ENCODE measurements around the gene GRAMD1B. TPM values are rescaled to one million over a fixed set of nuclear protein-coding genes. Genes with fewer than 3 reads are reported as not detected.
A peak's percentile ranks its signal among the peaks of the same experiment; 100 is the strongest.

Gene GRAMD1B
- total RNA-seq, 1 experiment from 2014 or later = 12.7 TPM

DNA sequence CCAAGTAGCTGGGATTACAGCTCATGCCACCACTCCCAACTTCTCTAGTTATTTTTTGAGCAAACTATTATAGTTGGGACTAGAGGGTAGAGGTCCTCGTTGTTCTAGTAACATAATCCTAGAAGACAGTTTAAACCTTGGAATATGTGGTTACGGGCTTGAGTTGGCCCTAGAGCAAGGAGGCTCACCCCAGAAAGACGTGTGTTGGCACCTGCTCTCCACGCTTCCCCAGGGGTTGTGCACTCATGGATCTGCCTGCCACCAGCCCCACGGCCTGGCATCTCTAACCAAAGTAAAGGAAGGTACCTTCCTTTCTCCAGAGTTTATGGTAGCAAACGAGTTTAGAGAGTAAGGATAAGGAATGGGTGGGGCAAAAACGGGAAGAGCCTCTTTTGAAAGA is 145.4 kb downstream of the GRAMD1B start:
- H3K27ac ChIP-seq (ENCODE audit: low read depth, low read length) = no peak overlapping the region
- intact Hi-C loops (cut with micrococcal nuclease) = loop anchor here (10.0 kb wide), 1 partner anchor 271 kb away; no protein-coding TSS in a partner anchor

DNA sequence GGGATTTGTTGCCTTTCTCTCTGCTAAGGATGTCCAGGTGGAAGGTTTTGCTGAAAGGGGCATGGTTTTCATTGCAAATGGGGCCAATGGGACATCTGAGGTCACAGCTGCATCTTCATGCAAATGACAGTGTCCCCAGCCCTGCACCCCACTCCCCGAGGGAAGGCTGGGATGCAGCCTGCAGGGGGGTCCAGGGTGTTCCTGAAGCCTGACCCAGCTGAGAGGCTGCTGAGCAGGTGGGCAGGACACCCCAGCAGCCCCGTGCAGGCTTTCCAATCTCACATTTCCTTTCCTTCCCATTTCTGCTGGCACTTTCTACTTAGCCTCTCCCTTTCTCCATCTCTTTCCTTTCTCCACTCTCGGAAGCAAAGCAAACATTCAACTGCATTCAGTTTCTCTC is 146.0 kb downstream of the GRAMD1B start:
- DNase-seq (ENCODE audit: low read depth, low spot score) = no peak
- RAD21 ChIA-PET (ENCODE audit: low non-redundant PET in 1 of 2, low total read pairs in 2 of 2, uncharacterized antibody in 2 of 2, unreplicated experiment in 2 of 2) = interaction anchor here in 1 of 2 experiments (1.7 kb wide), 1 partner anchor 168 kb away, joined by 3 read pairs; no protein-coding TSS in a partner anchor
- Histone ChIP-seq H3K36me3 (ENCODE audit: control insufficient read depth in 1 of 2, insufficient read depth in 2 of 2, low read length in 2 of 2) (no peaks in the 10 kb centered on the region), H3K27me3 (ENCODE audit: insufficient read depth, low read length) (peaks cover 16% of the 10 kb centered on the region), H4K20me1 (ENCODE audit: insufficient read depth) (no peaks in the 10 kb centered on the region), H3K27ac (ENCODE audit: low read depth, low read length) (no peak overlapping the region), H3K4me1 (ENCODE audit: control insufficient read depth in 1 of 2, insufficient read depth in 2 of 2, low read length in 2 of 2) (peaks cover 2 to 11% of the 10 kb centered on the region in 2 experiments; a peak in 3 of 4 replicates), H3K9me3 (ENCODE audit: control insufficient read depth in 1 of 2, insufficient read depth in 1 of 2, low read depth in 1 of 2, low read length in 2 of 2) (no peaks in the 10 kb centered on the region), H3K79me2 (ENCODE audit: insufficient read depth, low read length) (no peaks in the 10 kb centered on the region), H3K4me3 (replicated peaks in 1 of 2; ENCODE audit: low read depth in 1 of 2, low read length in 2 of 2) (no peak overlapping the region), H3K9me2 (ENCODE audit: insufficient read depth) (no peaks in the 10 kb centered on the region), H3K4me2 (ENCODE audit: low read length) (0 out of 2 replicates have a peak overlapping the region, but pooled peaks have one; percentile 44), H3K9ac (ENCODE audit: low read length) (no peak overlapping the region), H2AFZ (ENCODE audit: low read depth, low read length, poor library complexity, severe bottlenecking) (no peak overlapping the region)
- POLR2A ChIA-PET = no interaction called here
- CTCF ChIA-PET = interaction anchor here (1.5 to 2.0 kb wide), 4 partner anchors 9 to 169 kb away, joined by 5 to 14 read pairs (median 8); no protein-coding TSS in a partner anchor
- BruUV-seq (replicated peaks) = no TSS peak
- intact Hi-C loops (cut with micrococcal nuclease) = loop anchor here (10.0 kb wide), 1 partner anchor 271 kb away; no protein-coding TSS in a partner anchor
- ATAC-seq = no peak
- TF ChIP-seq EGR1 (IDR thresholded peaks at IDR 0.05; ENCODE audit: low read depth) (no peak), SP1 (IDR thresholded peaks at IDR 0.05; ENCODE audit: low read depth) (no peak), ZBTB33 (IDR thresholded peaks at IDR 0.05; ENCODE audit: extremely low read depth, insufficient replicate concordance, low read length) (no peak), EZH2phosphoT487 (IDR thresholded peaks at IDR 0.05; ENCODE audit: borderline replicate concordance) (no peak), SIN3A (IDR thresholded peaks at IDR 0.05; ENCODE audit: low read depth) (no peak), TCF7L2 (IDR thresholded peaks at IDR 0.05; ENCODE audit: borderline replicate concordance, extremely low read depth, insufficient read depth, insufficient read length) (no peak), RAD21 (IDR thresholded peaks at IDR 0.05; ENCODE audit: low read depth) (no peak), ELF1 (IDR thresholded peaks at IDR 0.05; ENCODE audit: borderline replicate concordance, low read depth) (no peak), CBX3 (IDR thresholded peaks at IDR 0.05; ENCODE audit: low read depth) (no peak), EZH2 (IDR thresholded peaks at IDR 0.05) (no peak), FOSL1 (IDR thresholded peaks at IDR 0.05; ENCODE audit: low read depth) (no peak), CEBPB (IDR thresholded peaks at IDR 0.05; ENCODE audit: low read depth) (no peak), POLR2AphosphoS5 (IDR thresholded peaks at IDR 0.05; ENCODE audit: low read depth, low read length) (no peak), ZNF274 (IDR thresholded peaks at IDR 0.05; ENCODE audit: low read depth, low read length) (no peak), JUND (IDR thresholded peaks at IDR 0.05) (no peak), ZFX (IDR thresholded peaks at IDR 0.05) (no peak), ATF3 (IDR thresholded peaks at IDR 0.05) (no peak)
- TF ChIP-seq, protein P1, sequence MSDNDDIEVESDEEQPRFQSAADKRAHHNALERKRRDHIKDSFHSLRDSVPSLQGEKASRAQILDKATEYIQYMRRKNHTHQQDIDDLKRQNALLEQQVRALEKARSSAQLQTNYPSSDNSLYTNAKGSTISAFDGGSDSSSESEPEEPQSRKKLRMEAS (IDR thresholded peaks at IDR 0.05) = no peak

More for the DNA sequence above, 145.4 kb downstream of the GRAMD1B start:
- CTCF ChIA-PET = interaction anchor here (2.0 kb wide), 1 partner anchor 8 kb away, joined by 9 read pairs; no protein-coding TSS in a partner anchor
- Histone ChIP-seq H4K20me1 (ENCODE audit: insufficient read depth) (no peaks in the 10 kb centered on the region), H3K27me3 (ENCODE audit: insufficient read depth, low read length) (peaks cover 16% of the 10 kb centered on the region), H3K9ac (ENCODE audit: low read length) (no peak overlapping the region), H3K4me2 (ENCODE audit: low read length) (no peak overlapping the region), H3K4me3 (replicated peaks in 1 of 2; ENCODE audit: low read depth in 1 of 2, low read length in 2 of 2) (no peak overlapping the region), H3K9me2 (ENCODE audit: insufficient read depth) (no peaks in the 10 kb centered on the region), H3K79me2 (ENCODE audit: insufficient read depth, low read length) (no peaks in the 10 kb centered on the region), H3K36me3 (ENCODE audit: control insufficient read depth in 1 of 2, insufficient read depth in 2 of 2, low read length in 2 of 2) (no peaks in the 10 kb centered on the region), H2AFZ (ENCODE audit: low read depth, low read length, poor library complexity, severe bottlenecking) (no peak overlapping the region), H3K4me1 (ENCODE audit: control insufficient read depth in 1 of 2, insufficient read depth in 2 of 2, low read length in 2 of 2) (peaks cover 0 to 5% of the 10 kb centered on the region in 2 experiments; a peak in 1 of 4 replicates), H3K9me3 (ENCODE audit: control insufficient read depth in 1 of 2, insufficient read depth in 1 of 2, low read depth in 1 of 2, low read length in 2 of 2) (no peaks in the 10 kb centered on the region)
- TF ChIP-seq SRF (IDR thresholded peaks at IDR 0.05; ENCODE audit: low read depth) = no peak
- TF ChIP-seq, protein P1 (IDR thresholded peaks at IDR 0.05) = no peak
- no peak for TF ChIP-seq ELF1 (IDR thresholded peaks at IDR 0.05; ENCODE audit: borderline replicate concordance, low read depth)
- no peak for TF ChIP-seq JUND (IDR thresholded peaks at IDR 0.05)
- no peak for TF ChIP-seq EGR1 (IDR thresholded peaks at IDR 0.05; ENCODE audit: low read depth)
- TF ChIP-seq RAD21 (IDR thresholded peaks at IDR 0.05; ENCODE audit: low read depth) = no peak
- no TSS peak for BruUV-seq (replicated peaks)
- RAD21 ChIA-PET (ENCODE audit: low non-redundant PET in 1 of 2, low total read pairs in 2 of 2, uncharacterized antibody in 2 of 2, unreplicated experiment in 2 of 2) = interaction anchor here in 1 of 2 experiments (1.7 kb wide), 1 partner anchor 168 kb away, joined by 3 read pairs; no protein-coding TSS in a partner anchor
- POLR2A ChIA-PET = no interaction called here
- no peak for DNase-seq (ENCODE audit: low read depth, low spot score)
- ATAC-seq = no peak
